ENCODE data around the gene KCNMB4.
"Not testable (repeated sequence)": the region's sequence is repeated elsewhere in the genome, so short reads cannot be mapped to it uniquely, and the experiment has no call there.

KCNMB4 gene

DNA sequence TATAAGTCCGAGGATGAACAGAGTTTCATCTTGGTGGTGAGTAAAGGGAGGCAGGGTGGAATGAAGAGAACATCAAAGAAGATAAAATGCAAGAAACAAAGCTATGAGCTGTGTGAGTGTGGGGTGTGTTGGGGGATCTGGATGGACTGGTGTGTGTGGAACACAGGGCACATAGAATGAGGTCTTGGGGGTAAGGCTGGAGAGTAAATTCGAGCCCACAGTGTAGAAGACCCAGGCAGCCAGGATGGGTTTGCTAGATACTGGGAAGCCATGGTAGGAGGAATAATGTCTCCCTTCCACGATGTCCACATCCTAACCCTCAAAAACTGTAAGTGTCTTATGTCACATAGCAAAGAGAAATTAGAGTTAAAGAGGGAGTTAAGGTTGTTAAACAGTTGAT lies 6.8 kb downstream of the KCNMB4 start:
- no peak for DNase-seq (ENCODE audit: low read depth)

- DNase-seq (ENCODE audit: low read depth) = no peak
Observed at GRCh38 chr12:70379846-70380245, 13.8 kb downstream of the KCNMB4 start.

GRCh38 chr12:70383484-70383883 lies 17.4 kb downstream of the KCNMB4 start:
- no peak for DNase-seq (ENCODE audit: low read depth)

DNA sequence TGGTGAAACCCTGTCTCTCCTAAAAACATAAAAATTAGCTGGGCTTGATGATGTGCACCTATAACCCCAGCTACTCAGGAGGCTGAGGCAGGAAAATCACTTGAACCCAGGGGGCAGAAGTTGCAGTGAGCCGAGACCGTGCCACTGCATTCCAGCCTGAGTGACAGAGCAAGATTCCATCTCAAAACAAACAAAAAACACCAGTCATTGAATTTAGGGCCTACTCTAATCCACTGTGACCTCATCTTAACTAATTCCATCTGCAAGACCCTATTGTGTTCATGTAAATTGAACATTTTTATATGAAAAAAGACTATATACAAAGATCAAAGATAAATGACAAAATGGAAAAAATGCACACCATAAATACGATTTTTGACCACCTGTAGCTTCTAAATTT lies 17.8 kb downstream of the KCNMB4 start:
- no peak for DNase-seq (ENCODE audit: low read depth)

- no peak for DNase-seq (ENCODE audit: low read depth)
Observed at GRCh38 chr12:70386771-70387170, 20.7 kb downstream of the KCNMB4 start.

GRCh38 chr12:70389678-70390077 lies 23.6 kb downstream of the KCNMB4 start:
- no peak for DNase-seq (ENCODE audit: low read depth)

DNA sequence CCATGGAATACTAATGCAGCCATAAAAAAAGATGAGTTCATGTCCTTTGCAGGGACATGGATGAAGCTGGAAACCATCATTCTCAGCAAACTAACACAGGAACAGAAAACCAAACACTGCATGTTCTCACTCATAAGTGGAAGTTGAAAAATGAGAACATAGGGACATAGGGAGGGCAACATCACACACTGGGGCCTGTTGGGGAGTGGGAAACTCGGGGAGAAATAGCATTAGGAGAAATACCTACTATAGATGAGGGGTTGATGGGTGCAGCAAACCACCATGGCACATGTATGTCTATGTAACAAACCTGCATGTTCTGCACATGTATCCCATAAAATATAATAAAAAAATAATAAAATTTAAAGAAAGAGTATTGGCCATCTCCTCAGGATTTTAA lies 26.5 kb downstream of the KCNMB4 start:
- DNase-seq (ENCODE audit: low read depth) = not testable (repeated sequence)

GRCh38 chr12:70393787-70394499 lies 27.9 kb downstream of the KCNMB4 start:
- DNase-seq (ENCODE audit: low read depth) = no peak

GRCh38 chr12:70398002-70398401 lies 31.9 kb downstream of the KCNMB4 start:
- DNase-seq (ENCODE audit: low read depth) = no peak

DNA sequence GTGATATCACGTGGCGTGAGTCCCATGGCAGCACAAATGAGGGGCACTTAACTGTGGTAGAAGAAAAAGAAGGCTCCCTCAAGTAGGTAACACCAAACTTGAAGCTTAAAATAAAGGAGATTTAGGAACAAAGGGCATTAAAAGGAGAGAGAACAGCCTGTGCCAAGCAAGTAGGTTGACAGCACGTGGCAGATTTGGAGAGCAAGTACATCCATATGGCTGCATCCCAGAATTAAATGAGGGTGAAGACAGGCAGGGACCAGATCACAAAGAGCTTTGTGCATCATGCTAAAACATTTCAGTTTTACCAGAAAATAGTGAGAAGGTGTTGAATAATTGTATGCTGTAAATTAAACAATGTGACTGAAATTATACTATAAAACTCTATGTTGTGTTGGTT lies 32.8 kb downstream of the KCNMB4 start:
- DNase-seq (ENCODE audit: low read depth) = no peak

DNA sequence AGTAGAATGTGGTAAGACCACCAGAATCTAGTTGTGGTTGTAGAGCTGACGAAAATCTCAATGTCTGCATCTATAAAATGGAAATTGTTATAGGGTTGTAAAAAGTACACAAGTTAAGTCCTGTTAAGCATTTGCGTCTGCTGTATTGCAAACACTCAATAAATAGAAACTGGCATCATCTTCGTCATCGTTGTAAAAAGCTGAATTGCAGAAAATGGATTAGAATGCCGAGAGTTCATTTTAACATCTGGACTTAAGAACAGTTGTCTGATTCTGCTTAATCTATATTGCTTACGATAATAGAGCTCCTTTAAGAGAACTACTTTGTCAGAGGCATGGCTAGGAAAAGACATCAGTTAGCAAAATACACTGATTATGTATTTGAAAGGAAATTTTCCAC lies 33.2 kb downstream of the KCNMB4 start:
- DNase-seq (ENCODE audit: low read depth) = no peak

GRCh38 chr12:70400124-70400523 lies 34.0 kb downstream of the KCNMB4 start:
- DNase-seq (ENCODE audit: low read depth) = no peak

- DNase-seq (ENCODE audit: low read depth) = no peak
Observed at GRCh38 chr12:70402597-70402996, 36.5 kb downstream of the KCNMB4 start.

DNA sequence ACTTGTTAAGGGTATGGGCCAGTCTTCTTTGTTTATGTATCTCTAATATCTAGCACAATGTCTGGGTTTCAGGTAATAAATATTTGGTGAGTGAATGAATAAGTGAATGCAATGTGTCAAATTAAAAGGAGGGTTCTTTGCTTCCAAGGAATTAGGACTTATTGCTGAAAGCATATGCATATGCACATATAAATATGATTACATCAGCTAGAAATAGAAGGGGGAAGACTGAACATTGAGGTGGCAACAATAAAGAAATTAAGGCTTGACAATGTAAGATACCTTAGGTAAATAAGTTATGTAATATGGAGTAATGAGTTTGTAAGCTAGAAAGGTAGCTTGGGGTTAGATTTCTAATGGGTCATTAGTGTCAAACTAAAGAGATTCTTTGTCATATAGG lies 37.7 kb downstream of the KCNMB4 start:
- DNase-seq (ENCODE audit: low read depth) = no peak

GRCh38 chr12:70408004-70408790 lies 42.1 kb downstream of the KCNMB4 start:
- no peak for DNase-seq (ENCODE audit: low read depth)

- no peak for DNase-seq (ENCODE audit: low read depth)
Observed at GRCh38 chr12:70415987-70416386, 49.9 kb downstream of the KCNMB4 start.

GRCh38 chr12:70417121-70417520 lies 51.0 kb downstream of the KCNMB4 start:
- no peak for DNase-seq (ENCODE audit: low read depth)

DNA sequence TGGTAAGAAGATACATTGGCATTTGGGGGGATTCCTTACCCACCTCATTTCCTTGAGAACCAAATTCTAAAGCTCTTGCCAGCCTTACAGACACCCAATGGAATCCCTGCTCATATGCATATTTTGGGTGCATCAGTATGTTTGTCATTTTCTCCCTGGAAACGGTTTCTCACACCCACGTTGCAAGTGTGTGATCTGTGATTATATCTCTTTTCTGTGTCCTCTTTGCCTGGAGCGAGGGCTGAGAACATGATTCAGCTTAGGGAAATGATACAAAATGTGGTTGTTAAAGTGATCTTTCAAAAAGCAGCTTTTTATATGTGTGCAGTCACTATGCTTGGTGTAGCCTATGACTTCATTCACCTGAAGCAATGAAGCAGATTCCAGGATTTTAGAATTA lies 52.0 kb downstream of the KCNMB4 start:
- DNase-seq (ENCODE audit: low read depth) = no peak

DNA sequence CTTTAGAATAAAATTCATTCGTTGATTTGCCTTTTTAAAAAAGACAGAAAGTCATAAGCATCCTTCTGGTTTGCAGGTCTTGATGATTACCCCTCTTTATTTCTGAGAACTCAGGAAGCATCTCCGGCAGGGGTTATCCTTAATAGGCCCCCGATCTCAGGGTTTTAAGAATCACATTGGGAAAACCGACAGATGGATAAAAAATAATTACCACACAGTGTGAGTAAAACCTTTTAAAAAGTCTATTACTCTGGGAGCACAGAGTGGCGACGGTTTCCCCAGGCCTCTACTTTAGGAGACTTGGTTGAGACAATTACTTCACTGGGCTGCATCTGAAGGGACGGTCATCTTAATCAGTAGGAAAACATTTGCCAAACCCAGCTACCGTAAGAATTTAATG lies 56.5 kb downstream of the KCNMB4 start:
- no peak for DNase-seq (ENCODE audit: low read depth)

DNA sequence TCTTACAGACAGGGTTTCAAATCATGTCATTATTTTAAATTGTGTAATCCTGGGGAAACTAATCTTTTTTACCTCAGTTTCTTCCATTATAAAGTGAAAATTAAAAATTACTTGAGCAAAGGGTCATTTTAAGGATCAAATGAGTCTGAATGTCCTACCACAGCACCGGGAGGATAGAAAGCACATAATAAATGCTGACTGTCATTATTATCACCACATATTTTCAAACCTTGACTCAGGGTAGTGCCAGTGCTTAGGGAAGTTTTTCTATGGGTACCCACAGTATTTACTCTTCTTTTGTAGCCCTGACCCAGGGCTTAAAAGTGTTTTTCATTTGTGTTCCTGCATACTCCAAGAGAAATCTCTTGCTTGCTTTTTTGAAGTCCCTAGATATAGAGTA lies 60.5 kb downstream of the KCNMB4 start:
- DNase-seq (ENCODE audit: low read depth) = no peak

DNA sequence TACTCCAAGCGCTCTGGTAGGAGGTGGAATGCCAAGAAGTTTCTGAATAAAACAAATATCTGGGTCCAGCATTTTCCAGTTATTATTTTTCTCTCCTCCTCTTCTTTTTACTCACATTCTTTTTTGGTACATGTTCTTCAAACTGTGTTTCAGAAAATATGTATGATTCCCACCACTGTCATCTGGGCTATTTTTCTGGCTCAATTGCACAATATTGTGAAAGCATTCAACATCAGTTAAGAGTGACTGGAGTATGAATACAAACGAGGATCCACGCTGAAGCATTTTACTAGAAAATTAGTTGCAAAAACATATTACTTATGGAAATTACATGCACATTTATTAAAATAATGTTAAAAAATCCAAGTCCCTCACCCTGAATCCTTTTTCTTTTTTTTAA lies 61.5 kb downstream of the KCNMB4 start:
- DNase-seq (ENCODE audit: low read depth) = no peak

DNA sequence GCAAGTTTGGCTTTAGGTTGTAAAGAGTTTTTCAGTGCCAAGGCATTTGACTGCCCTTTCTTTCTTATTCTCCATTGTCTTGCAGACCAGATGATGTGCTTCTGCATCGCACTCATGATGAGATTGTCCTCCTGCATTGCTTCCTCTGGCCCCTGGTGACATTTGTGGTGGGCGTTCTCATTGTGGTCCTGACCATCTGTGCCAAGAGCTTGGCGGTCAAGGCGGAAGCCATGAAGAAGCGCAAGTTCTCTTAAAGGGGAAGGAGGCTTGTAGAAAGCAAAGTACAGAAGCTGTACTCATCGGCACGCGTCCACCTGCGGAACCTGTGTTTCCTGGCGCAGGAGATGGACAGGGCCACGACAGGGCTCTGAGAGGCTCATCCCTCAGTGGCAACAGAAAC lies 64.3 kb downstream of the KCNMB4 start:
- DNase-seq (ENCODE audit: low read depth) = no peak

- no peak for DNase-seq (ENCODE audit: low read depth)
Observed at GRCh38 chr12:70436836-70437235, 70.7 kb downstream of the KCNMB4 start.

All from activated T-cell treated with anti-CD3 and anti-CD28 coated beads for 1 hour (primary cell).